ENCODE data around the gene DIPK1A.

GRCh38 chr1:92933459-92933858 is 27.8 kb downstream of the DIPK1A start:
- no peak for TF ChIP-seq CTCF (conservative IDR thresholded peaks at IDR 0.05; ENCODE audit: low read depth, low read length)
- TF ChIP-seq EZH2phosphoT487 (IDR thresholded peaks at IDR 0.05; ENCODE audit: borderline replicate concordance, low read length) = no peak
- no peak for TF ChIP-seq EZH2 (IDR thresholded peaks at IDR 0.05; ENCODE audit: low read length, unreplicated experiment)
